ENCODE measurements around the gene DHCR7.

- no peak for TF ChIP-seq CTCF (conservative IDR thresholded peaks at IDR 0.05; ENCODE audit: low read length)
- TF ChIP-seq EZH2phosphoT487 (IDR thresholded peaks at IDR 0.05; ENCODE audit: borderline replicate concordance) = no peak
These were observed 2.0 kb downstream of the DHCR7 start for GRCh38 chr11:71446150-71446549.

Measured in Loucy (cell line).